Lower leg skin (tissue), 4 donors: Measurements from ENCODE around the gene VASH2. TPM values are rescaled to one million over a fixed set of nuclear protein-coding genes. Genes with fewer than 3 reads are reported as not detected.

Experiments used
- DNase-seq, 2 donors: peaks; one replicate each; pipeline ENCODE4 v3.0.0-alpha.2; 2019; ENCODE audit warnings: low spot score in 2 of 2
- H3K4me3 ChIP-seq: fragments of 200-600 bp; sonication (generic); 2 replicates; pipeline ENCODE4 v1.5.1; 2017; ENCODE audit warnings: mild to moderate bottlenecking, low read depth; ENCODE audit not compliant: poor library complexity, severe bottlenecking
- POLR2A ChIP-seq, 2 donors: fragments of 450-650 bp; IDR thresholded peaks; one replicate each; pipeline ENCODE4 v1.6.1; 2016 to 2017; ENCODE audit warnings: antibody characterized with exemption in 2 of 2, mild to moderate bottlenecking in 1 of 2, moderate library complexity in 1 of 2
- WGBS, 2 donors: methylation state at CpG; one replicate each; pipeline ENCODE4 v1.1.5; 2018; 5-methylcytosine and 5-hydroxymethylcytosine counted together
- intact Hi-C: fragments of 100-400 bp; cut with DNase I; formaldehyde crosslinking; loops from one replicate; pipeline ENCODE4 v1.15.0; 2023; ENCODE audit warnings: low total_unique reads
- total RNA-seq, 4 donors: library from RNA; depleted of rRNA; stranded (reverse); fragments of >200 nt; gene quantifications; one replicate each; pipeline ENCODE4 v1.1.0, GENCODE V29; 2016
- TF ChIP-seq, protein P1 (sequence below), 3 donors: fragments of 450-650 bp; IDR thresholded peaks; one replicate each; pipeline ENCODE4 v1.5.1; 2016; ENCODE audit warnings: antibody characterized with exemption in 3 of 3, mild to moderate bottlenecking in 3 of 3, moderate library complexity in 2 of 3

VASH2 gene
- total RNA-seq, 4 donors from 2014 or later: 0.37 to 0.71 TPM; not detected in 2

DNA sequence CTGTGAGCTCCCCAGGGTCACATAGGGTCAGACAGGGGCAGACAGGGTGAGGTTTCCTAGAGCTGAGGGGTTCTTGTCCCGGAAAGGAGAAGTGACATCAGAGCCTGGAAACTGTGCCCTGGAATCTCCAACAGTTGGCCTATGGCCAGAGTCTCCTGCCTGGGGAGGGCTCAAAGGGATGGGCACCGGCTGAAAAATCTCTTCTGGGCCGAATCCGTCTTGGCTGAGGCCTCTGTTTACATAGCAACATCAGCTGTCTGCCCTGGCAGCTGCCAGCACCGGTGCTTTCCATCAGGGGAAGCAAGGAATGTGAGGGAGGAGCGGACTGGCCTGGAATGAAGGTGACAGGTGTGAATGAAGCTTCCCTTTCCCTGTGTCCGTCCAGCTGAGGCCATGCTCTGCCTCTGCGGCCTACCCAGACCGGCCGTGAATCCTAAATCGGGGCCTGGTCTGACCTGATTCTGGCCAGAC is 30.7 kb downstream of the VASH2 start:
- DNase-seq: peak in 1 of 2 donors; percentile 77
- WGBS, 2 donors: 30 to 42% methylated on average over 11 of the region's 11 CpGs
- H3K4me3 ChIP-seq: no peak overlapping the region
- intact Hi-C loops: no loop called here
- TF ChIP-seq POLR2A (IDR thresholded peaks at IDR 0.05): no peak
- TF ChIP-seq, protein P1, sequence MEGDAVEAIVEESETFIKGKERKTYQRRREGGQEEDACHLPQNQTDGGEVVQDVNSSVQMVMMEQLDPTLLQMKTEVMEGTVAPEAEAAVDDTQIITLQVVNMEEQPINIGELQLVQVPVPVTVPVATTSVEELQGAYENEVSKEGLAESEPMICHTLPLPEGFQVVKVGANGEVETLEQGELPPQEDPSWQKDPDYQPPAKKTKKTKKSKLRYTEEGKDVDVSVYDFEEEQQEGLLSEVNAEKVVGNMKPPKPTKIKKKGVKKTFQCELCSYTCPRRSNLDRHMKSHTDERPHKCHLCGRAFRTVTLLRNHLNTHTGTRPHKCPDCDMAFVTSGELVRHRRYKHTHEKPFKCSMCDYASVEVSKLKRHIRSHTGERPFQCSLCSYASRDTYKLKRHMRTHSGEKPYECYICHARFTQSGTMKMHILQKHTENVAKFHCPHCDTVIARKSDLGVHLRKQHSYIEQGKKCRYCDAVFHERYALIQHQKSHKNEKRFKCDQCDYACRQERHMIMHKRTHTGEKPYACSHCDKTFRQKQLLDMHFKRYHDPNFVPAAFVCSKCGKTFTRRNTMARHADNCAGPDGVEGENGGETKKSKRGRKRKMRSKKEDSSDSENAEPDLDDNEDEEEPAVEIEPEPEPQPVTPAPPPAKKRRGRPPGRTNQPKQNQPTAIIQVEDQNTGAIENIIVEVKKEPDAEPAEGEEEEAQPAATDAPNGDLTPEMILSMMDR (IDR thresholded peaks at IDR 0.05): no peak

DNA sequence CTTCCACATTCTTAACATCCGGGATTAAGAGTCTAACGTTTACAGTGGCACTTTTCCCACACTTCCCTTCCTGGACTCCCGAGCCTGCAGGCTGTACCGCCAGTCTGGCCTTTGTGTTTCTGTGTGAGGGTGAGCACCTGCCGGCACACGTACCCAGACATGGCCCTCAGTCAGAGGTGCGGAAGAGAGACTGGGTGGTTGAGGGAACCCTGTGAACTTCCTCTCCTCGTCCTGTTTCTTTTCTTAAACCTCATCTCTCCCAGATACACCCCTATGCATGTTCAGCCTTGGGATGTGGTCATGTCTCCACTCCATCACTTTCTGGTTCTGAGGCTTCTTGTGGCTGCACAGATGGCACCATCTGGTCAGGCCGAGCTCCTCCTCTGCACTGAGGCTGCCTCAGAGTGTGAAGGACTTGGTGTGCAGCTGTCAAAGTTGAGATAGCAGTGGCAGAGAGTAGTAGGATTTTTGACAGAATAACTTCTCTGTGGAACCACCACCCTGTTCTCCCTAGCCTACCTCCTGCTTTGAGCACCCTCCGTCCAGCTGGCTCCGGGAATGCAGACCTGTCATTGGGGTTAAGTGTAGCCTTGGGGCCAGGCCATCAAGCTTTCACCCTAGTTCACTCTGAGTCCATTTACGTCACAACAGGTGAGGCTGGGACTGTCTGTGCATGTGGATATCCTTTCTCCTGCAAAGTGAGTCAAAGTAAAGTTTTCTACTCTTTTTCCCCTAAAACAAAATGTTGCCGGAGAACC is 31.4 kb downstream of the VASH2 start:
- 52 to 54% methylated on average over 13 of the region's 13 CpGs for WGBS, 2 donors
- intact Hi-C loops: no loop called here
- DNase-seq: peak in 1 of 2 donors; percentile 79
- H3K4me3 ChIP-seq: no peak overlapping the region
- TF ChIP-seq, protein P1 (IDR thresholded peaks at IDR 0.05): no peak
- TF ChIP-seq POLR2A (IDR thresholded peaks at IDR 0.05): no peak

DNA sequence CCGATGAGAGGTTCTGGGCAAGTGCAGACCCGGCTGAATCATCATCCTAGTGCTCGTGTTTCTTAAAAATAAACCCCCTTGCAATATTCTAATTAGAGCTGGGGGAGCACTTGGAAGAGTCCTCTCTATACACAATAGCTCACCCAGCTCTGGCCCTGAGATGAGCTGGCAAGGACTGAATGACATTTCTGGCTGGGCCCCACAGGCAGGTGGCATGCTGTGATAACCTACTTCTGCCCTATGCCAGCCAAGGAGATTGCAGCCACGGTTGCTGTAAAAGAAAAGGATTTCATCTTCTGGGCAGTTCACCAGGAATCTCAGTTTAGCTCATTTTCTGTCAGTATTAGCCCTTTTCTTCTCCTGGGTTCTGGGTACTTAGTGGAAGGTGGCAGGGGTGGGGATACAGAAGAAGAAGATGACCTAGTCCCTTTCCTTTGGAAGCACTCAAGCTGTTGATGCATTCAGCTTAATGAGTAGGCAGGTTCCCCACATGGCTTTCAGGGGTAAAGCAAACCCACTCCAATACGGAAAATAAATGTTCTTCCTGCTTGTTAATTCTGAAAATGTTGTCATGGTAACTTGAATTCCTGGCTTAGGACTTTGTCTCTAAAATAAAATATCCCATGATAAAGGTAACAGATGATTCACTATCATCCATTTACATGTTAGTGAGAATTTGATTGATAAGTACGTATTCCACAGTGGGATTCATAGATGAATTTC is 32.2 kb downstream of the VASH2 start:
- DNase-seq: peak in 1 of 2 donors; percentile 32
- TF ChIP-seq, protein P1 (IDR thresholded peaks at IDR 0.05): no peak
- TF ChIP-seq POLR2A (IDR thresholded peaks at IDR 0.05): no peak
- intact Hi-C loops: no loop called here

DNA sequence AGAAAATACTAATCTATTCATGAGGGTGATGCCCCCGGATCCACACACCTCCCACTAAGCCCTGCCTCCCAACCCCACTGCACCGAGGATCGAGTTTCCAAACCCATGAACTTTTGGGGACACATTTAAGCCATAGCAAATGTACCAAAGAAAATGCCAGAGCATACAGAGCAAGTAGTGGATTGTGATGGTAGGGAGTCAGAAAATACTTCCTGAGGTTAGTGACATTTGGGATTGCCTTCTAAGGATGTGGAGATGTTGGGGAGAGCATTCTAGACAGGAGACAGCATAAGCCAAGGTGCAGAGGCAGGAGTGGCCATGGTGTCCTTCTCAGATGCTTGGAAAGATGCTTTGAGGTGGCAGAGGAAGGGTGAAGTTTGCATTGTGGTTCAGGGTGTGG is 33.1 kb downstream of the VASH2 start:
- DNase-seq: peak in 1 of 2 donors; percentile 42
- no peak overlapping the region for H3K4me3 ChIP-seq
- intact Hi-C loops: no loop called here
- TF ChIP-seq, protein P1 (IDR thresholded peaks at IDR 0.05): no peak
- TF ChIP-seq POLR2A (IDR thresholded peaks at IDR 0.05): no peak
- 88 to 92% methylated on average over 3 of the region's 3 CpGs for WGBS, 2 donors

More for the DNA sequence above, 32.2 kb downstream of the VASH2 start:
- WGBS, 2 donors: 47 to 51% methylated on average over 6 of the region's 6 CpGs
- no peak overlapping the region for H3K4me3 ChIP-seq

DNA sequence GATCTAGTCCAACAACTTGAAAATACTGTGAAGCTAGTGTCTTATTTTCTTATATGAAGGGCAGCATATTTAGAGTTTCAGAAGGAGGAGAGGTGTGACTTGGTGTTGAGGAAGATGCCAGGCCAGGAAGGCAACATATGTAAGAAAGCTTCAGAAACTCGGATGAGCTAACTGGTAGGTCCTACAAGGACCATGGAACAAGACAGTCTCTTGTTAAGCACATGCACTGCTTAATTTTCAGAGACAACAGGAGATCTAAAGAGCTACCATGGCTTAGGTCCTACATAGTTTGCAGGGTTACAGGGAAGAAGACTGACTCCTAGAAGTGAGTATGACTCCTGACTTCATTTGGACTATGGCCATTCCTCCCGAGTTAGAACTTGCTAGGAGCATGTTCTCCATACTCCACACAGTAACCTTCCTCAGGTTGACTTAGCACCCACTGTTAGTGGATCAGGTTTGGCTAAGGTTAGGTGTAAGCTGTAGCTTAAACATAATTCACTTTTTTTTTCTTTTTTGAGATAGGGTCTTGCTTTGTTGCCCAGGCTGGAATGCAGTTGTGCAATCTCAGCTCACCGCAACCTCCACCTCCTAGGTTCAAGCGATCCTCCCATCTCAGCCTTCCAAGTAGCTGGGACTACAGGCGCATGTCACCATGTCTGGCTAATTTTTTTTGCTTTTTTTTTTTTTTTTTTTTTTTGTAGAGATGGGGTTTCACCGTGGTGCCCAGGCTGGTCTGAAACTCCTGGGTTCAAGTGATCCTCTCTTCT is 34.4 kb downstream of the VASH2 start:
- TF ChIP-seq, protein P1 (IDR thresholded peaks at IDR 0.05): no peak
- TF ChIP-seq POLR2A (IDR thresholded peaks at IDR 0.05): no peak
- WGBS, 2 donors: 89 to 90% methylated on average over 6 of the region's 6 CpGs
- DNase-seq: no peak
- intact Hi-C loops: no loop called here
- no peak overlapping the region for H3K4me3 ChIP-seq
